Posterior cingulate gyrus (tissue), 11 donors: ENCODE data around the gene MAT1A.
A peak's percentile ranks its signal among the peaks of the same experiment; 100 is the strongest.
"Not testable (repeated sequence)": the region's sequence is repeated elsewhere in the genome, so short reads cannot be mapped to it uniquely, and the experiment has no call there.

Source experiments
- DNase-seq, 10 donors: peaks; one replicate each; pipeline versions ENCODE4 v3.0.0 to v3.0.0-alpha.2; 2020 to 2021; ENCODE audit warnings: mixed read lengths in 3 of 10
- intact Hi-C: fragments of 100-400 bp; cut with DNase I; formaldehyde crosslinking; loops from one replicate; pipeline ENCODE4 v1.15.1; 2023

MAT1A gene

GRCh38 chr10:80268266-80268665 lies 21.2 kb downstream of the MAT1A start:
- DNase-seq, result no peak
- intact Hi-C loops, result no loop called here

GRCh38 chr10:80266513-80266863 lies 23.0 kb downstream of the MAT1A start:
- no peak for DNase-seq
- intact Hi-C loops, result no loop called here

- intact Hi-C loops, result no loop called here
- peak in 3 of 10 donors; percentile 41 to 76 (median 50) for DNase-seq
Measured at GRCh38 chr10:80265740-80266512, 23.5 kb downstream of the MAT1A start.

GRCh38 chr10:80264081-80265056 lies 25.1 kb downstream of the MAT1A start:
- intact Hi-C loops, result no loop called here

GRCh38 chr10:80261316-80262030 lies 28.0 kb downstream of the MAT1A start:
- DNase-seq, result peak in 1 of 10 donors; percentile 21
- intact Hi-C loops, result no loop called here

More at GRCh38 chr10:80264081-80265056, 25.1 kb downstream of the MAT1A start:
- DNase-seq, result peak in 1 of 10 donors; percentile 60

- DNase-seq, result peak in 2 of 10 donors; percentile 27 to 61
- intact Hi-C loops, result no loop called here
Measured at GRCh38 chr10:80260295-80261243, 28.9 kb downstream of the MAT1A start.

- peak in 1 of 10 donors; percentile 23 for DNase-seq
- intact Hi-C loops, result no loop called here
Measured at GRCh38 chr10:80259405-80259871, 30.0 kb downstream of the MAT1A start.

GRCh38 chr10:80256798-80257197 lies 32.7 kb downstream of the MAT1A start:
- intact Hi-C loops, DNase-seq: not testable (repeated sequence)

- intact Hi-C loops, DNase-seq: not testable (repeated sequence)
Measured at GRCh38 chr10:80254726-80255125, 34.7 kb downstream of the MAT1A start.

GRCh38 chr10:80253963-80254271 lies 35.5 kb downstream of the MAT1A start:
- intact Hi-C loops, DNase-seq: not testable (repeated sequence)

GRCh38 chr10:80253266-80253962 lies 36.0 kb downstream of the MAT1A start:
- intact Hi-C loops, result no loop called here
- DNase-seq, result no peak

- intact Hi-C loops, result no loop called here
- no peak for DNase-seq
Measured at GRCh38 chr10:80252296-80252887, 37.1 kb downstream of the MAT1A start.

- DNase-seq, intact Hi-C loops: not testable (repeated sequence)
Measured at GRCh38 chr10:80251703-80252280, 37.7 kb downstream of the MAT1A start.

GRCh38 chr10:80250399-80250798 lies 39.1 kb downstream of the MAT1A start:
- intact Hi-C loops, DNase-seq: not testable (repeated sequence)

GRCh38 chr10:80249906-80250305 lies 39.6 kb downstream of the MAT1A start:
- DNase-seq, intact Hi-C loops: not testable (repeated sequence)

- intact Hi-C loops, DNase-seq: not testable (repeated sequence)
Measured at GRCh38 chr10:80247611-80248010, 41.8 kb downstream of the MAT1A start.

GRCh38 chr10:80244371-80244770 lies 45.1 kb downstream of the MAT1A start:
- DNase-seq, intact Hi-C loops: not testable (repeated sequence)

GRCh38 chr10:80242341-80242740 lies 47.1 kb downstream of the MAT1A start:
- intact Hi-C loops, DNase-seq: not testable (repeated sequence)
